ENCODE results near the gene NFIX.
A peak's percentile ranks its signal among the peaks of the same experiment; 100 is the strongest.
"Not testable (repeated sequence)": the region's sequence is repeated elsewhere in the genome, so short reads cannot be mapped to it uniquely, and the experiment has no call there.

NFIX gene

DNA sequence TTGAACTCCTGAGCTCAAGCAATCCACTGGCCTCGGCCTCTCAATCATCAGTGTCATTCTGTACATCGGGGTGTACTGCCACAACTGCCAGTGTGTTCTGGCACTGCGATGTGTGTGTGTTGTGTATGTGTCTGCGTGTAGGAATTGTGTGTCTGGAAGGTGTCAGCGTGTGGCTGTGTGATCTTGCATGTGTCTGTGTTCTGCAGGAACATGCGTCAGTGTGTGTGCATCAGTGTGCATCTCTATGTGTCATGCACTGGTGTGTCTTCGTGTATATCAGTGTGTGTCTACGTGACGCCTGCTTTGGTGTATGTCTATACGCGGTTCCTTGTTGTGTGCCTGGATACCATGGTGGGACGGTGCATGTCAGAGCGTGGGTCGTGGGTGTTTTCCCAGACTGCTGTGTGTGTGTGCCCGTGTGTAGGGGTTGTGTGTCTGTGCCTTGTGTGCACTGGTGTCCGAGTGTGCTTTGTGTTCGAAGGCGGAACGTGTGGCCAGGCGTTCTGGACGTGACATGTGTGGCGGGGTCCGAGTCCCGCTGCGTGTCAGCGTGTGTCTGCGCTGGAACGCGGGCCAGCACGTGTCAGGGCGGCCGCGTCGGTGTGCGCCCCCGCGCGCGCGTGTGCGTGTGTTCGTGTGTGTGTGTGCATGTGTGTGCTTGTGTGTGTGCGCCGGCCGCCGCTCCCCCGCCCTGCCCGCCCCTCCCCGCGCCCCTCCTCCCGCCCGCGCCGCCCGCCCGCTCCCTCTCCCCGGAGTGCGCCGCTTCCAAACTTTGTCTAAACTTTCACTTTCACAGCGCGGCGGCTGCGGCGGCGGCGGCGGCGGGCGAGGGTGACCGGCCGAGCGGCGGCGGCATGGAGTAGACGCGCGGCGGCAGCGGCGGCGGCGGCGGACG, at the start of gene NFIX:
Gene NFIX, plus strand, starts transcription at position 775 of the 895 bp plus-strand sequence. CDS start 363 bp downstream, outside the sequence.
- DNase-seq, result peak; percentile 72

DNA sequence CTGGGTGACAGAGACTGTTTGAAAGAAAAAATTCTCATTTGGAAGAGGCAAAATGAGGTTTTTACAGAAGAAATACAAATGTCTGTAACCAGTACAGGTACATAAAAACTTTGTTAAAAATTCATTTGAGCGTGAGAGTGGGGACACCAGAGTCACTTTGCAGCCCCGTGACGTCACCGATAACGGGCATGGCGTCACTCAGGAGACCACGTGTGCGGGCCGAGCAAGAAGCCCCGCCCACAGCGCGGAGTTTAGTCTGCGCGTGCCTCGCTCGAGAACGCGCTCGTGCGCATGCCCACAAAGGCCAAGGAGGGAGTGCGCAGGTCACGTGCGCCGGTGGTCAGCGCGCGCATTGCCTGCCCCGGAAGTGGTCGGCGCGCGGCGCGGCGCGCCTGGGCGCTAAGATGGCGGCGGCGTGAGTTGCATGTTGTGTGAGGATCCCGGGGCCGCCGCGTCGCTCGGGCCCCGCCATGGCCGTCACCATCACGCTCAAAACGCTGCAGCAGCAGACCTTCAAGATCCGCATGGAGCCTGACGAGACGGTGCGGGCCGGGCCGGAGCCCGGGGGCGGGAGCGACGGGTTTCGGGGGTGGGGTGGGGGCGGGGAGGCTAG, 49.7 kb upstream of the NFIX start, which contains the start of gene RAD23A:
Gene RAD23A, plus strand, starts transcription at position 384 of the 613 bp plus-strand sequence. Its CDS starts 87 bp downstream, at position 471.
- peak; percentile 98 for DNase-seq

DNA sequence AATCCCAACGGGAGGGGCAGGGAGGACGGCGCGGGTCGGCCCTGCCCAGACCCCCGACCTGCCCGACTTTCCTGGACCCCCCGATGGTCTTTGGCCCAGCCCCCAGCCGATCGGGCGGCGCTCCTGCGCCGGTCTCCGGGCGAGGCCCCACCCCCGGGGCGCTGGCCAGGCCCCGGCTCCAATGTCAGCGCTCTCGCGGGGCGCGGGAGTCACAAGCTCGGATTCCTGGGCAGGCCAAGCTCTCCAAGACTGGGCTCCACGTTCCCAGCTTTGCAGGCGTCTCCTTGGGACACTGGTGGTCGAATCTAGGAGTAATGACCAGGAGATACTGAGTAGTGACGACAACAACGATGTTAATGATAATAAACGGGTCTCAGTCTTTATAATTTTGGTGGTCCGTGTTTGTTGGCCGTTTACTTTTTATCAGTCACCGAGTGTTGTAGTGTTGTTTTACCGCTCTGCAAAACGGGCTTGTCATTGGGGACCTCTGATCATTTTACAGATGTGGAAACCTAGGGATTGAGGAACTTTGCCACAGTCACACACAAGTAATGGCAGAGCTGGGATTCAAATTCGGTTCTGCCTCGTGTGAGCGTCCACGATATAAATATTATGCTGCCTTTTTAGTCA, 49.1 kb upstream of the NFIX start:
- DNase-seq, result peak; percentile 65

DNA sequence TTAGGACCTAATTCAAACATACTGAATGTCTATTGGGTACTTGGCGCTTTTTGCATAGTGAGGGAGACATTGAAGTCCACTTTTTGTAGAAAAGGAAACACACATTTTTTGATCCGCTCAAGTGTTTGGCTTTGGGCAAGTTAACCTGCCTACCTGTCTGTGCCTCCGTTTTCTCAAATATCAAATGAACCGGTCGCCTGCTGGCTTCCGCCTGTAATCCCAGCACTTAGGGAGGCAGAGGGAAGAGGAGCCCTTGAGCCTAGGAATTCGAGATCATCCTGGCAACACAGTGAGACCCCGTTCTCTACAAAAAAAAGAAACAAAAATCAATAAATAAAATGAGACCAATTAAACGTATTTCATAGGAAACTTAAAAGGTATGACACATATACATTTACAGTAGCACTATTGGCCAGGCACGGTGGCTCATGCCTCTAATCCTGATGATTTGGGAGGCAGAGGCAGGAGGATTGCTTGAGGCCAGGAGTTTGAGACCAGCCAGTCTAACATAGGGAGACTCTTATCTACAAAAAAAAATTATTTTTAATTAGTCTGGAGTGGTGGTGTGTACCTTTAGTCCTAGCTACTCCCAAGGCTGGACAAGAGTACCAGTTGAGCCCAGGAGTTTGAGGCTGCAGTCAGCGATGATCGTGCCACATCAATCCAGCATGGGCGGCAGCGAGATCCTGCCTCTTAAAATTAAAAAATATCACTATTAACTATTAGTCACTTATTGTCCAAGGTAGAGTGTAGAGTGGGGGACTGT, 48.4 kb upstream of the NFIX start:
- DNase-seq, result no peak

DNA sequence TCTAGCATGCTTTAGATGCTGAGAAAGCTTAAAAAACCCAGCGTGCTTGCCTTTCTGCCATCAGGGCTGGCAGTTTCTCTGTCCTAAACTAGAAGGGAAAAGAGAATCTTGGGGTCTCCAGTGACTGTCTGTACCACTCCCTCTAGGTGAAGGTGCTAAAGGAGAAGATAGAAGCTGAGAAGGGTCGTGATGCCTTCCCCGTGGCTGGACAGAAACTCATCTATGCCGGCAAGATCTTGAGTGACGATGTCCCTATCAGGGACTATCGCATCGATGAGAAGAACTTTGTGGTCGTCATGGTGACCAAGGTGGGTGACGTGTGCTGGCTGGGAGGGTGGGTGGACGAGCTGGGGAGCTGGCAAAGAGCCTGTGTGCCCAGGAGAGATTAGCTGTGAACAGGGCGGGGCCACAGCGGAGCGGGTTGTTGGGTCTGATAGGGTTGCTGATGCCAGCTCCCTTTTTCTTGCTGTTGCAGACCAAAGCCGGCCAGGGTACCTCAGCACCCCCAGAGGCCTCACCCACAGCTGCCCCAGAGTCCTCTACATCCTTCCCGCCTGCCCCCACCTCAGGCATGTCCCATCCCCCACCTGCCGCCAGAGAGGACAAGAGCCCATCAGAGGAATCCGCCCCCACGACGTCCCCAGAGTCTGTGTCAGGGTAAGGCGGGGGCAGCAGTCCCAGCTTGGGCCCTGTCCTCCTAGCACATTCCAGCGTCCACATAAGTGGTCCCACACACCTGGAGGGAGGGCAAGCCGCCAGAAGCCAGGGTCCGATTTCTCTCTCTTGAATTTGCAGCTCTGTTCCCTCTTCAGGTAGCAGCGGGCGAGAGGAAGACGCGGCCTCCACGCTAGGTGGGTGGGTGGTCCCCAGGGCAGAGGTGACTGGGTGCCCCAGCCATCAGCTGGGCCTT, 47.3 kb upstream of the NFIX start:
- no peak for DNase-seq

DNA sequence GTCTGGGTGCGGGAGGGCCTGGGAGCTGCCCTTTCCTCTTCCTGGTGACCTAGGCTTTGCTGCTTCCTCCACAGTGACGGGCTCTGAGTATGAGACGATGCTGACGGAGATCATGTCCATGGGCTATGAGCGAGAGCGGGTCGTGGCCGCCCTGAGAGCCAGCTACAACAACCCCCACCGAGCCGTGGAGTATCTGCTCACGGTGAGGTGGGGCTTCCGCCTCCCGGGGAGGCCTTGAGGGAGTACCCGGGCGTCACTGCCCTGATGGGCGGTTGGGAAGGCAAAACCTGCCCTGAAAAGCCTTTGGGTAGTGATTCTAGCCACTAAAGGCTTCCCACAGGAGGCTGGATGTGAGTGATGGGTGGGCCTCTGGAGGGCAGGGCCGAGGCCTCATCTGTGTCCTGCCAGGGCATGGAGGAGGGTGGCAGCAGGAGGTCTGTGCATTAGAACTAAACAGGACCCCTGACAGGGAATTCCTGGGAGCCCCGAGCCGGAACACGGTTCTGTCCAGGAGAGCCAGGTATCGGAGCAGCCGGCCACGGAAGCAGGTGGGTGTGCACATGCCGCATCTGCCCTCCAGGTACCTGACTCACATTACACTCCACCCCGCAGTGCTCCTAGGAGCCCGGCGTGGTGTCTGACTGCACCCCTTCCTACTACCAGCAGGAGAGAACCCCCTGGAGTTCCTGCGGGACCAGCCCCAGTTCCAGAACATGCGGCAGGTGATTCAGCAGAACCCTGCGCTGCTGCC, 46.5 kb upstream of the NFIX start:
- no peak for DNase-seq

DNA sequence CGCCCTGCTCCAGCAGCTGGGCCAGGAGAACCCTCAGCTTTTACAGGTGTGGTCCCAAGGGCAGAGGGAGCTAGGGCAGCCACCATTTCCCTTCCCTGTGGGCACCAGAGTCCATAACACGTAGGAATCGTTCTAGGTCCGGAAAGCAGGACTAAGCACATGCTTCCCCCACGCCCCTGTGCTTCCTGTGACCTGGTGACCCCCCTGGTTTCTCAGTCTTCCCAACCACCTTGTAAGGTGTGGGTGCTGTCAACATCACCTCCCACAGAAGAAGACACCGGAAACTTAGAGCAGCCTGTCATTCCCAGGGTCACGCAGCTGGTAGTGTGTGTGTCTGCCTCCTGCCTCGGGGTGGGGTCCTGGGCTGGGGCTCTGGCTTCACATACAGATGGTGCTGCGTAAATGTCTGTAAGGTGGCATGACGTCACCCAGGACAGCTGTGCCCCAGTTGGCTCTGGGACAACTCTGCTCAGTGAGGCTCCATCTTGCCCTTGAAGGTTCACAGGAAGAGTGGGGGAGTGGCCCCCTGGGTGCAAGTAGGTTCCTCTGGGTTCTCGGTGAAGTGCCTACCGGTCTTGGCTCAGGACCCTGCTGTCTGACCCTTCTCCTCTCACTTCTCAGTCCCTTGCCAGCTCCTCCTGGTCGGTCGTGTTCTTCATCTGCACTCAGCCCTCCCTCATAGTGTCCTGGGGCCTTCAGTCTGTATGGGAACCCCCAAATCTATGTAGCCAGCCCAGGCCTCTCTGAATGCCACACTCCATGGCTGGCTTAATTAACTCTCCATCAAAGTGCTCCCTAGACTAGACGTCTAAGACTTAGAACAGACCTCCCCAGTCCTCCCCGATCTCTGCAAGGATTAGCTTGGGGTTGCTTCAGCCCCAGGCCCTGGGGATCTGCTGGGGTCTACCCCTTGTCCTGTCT, 45.7 kb upstream of the NFIX start:
- DNase-seq, result no peak

DNA sequence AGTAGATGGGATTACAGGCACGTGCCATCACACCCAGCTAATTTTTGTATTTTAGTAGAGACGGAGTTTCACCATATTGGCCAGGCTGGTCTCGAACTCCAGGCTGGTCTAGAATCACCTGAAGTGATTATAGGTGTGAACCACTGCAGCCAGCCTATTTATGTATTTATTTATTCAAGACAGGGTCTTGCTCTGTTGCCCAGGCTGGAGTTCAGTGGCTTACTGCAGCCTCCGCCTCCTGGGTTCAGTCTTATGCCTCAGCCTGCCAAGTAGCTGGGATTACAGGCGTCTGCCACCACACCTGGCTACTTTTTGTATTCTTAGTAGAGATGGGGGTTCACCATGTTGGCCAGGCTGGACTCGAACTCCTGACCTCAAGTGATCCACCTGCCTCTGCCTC, 43.2 kb upstream of the NFIX start:
- DNase-seq, result not testable (repeated sequence)

DNA sequence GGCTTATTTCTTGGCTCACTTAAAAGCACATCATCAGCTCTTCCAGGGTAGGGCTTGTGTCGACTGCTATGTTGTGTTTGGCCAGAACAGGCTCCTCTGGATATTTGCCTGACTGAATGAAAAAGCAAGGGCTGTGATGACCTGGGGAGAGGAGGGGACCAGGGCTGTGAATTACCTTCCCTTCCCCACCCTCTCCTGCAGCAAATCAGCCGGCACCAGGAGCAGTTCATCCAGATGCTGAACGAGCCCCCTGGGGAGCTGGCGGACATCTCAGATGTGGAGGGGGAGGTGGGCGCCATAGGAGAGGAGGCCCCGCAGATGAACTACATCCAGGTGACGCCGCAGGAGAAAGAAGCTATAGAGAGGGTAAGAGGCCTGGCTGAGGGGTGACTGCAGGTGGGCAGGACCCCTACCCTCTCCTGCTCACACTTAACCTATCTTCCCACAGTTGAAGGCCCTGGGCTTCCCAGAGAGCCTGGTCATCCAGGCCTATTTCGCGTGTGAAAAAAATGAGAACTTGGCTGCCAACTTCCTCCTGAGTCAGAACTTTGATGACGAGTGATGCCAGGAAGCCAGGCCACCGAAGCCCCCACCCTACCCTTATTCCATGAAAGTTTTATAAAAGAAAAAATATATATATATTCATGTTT, 42.7 kb upstream of the NFIX start:
- no peak for DNase-seq

DNA sequence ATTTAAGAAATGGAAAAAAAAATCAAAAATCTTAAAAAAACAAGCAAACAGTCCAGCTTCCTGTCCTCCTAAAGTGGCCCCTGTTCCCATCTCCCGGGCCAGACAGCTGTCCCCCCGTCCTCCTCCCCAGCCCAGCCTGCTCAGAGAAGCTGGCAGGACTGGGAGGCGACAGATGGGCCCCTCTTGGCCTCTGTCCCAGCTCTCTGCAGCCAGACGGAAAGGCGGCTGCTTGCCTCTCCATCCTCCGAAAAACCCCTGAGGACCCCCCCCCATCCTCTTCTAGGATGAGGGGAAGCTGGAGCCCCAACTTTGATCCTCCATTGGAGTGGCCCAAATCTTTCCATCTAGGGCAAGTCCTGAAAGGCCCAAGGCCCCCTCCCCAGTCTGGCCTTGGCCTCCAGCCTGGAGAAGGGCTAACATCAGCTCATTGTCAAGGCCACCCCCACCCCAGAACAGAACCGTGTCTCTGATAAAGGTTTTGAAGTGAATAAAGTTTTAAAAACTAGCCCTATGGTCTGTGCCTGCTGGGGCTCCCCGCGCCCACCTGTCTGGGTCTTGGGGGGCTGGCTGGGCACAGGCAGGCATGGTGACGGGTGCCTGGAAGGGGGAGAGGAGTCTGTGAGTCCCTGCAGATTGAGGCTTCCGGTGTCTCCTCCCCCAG, 42.0 kb upstream of the NFIX start:
- no peak for DNase-seq

DNA sequence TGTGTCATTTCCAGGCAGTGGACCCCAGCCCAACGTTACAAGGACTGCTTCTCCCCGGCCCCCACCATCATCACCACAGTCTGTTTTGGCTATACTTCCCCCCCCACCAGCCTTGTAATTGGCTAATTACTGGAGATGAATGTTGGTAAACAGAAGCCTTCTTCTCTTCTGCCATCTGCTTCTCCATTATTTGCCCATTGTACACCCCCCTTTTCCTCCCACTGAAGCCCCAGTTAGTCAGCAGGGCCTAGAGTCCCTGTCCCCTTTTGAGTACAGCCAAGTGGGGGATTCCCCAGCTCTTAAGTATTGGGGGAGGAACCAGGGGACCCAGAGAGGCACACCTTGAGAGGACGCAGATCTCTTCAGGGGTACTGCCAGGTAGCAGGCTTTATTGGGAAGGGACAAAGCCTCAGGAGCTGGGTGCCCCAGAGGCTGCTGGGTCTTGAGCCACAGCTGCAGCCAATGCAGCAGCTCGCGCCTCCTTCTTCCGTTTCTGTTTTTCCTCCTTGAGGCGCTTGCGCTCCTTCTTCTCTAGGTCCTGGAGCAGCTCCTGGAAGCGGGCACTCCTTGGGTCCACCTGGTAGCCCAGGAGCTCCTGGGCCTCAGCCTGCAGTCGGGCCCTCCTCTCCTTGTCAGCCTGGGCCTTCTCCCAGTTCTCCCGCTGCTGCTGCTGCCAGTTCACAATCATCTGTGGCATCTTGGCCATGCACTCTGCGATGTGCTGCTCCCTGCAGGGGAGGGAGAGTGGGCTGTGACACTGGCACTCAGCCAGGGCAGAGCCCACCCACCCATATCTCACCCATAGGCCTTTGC, 41.3 kb upstream of the NFIX start:
- no peak for DNase-seq

DNA sequence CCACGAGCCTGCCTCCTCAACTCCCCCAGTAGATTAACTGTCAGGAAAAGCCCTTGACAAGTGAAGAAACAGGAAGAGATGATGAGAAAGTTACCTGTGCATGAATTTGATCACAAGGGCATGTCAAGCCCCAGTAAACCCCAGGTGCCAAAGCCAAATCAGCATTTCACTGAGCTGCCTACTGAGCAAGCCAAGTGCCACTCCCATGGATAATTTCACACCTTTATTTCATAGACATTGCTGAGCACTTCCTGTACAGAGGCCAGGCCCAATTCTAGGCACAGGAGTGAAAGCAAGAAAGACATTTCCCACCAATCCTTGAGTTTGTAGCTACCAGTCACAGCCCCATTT, 40.7 kb upstream of the NFIX start:
- no peak for DNase-seq

DNA sequence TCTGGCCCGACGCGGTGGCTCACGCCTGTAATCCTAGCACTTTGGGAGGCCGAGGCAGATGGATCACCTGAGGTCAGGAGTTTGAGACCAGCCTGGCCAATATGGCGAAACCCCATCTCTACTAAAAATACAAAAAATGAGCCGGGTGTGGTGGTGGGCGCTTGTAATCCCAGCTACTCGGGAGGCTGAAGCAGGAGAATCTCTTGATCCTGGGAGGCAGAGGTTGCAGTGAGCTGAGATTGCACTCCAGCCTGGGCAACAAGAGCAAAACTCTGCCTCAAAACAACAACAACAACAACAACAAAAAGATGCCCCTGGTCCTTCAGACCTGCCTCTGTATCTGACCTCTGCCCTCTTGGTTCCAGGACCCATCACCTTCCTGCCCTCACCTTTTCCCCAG, 39.7 kb upstream of the NFIX start:
- DNase-seq, result not testable (repeated sequence)

DNA sequence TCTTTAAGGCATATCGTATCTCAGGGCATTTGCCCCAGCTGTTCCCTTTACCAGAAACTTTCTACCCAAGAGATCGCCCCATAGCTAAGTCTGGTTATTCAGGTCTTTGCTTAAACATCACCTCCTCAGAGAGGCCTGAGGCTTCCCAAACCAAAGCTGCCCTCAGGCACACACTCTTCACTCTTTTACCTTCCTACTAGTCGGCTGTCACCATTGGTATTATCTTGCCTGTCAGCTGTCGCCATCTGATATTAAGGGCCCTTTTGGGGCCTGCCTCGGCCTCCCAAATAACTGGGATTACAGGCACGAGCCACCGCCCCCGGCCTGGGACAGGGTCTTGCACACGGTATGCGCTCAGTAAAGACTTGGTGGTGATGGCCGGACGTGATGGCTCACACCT, 39.3 kb upstream of the NFIX start:
- DNase-seq, result no peak

DNA sequence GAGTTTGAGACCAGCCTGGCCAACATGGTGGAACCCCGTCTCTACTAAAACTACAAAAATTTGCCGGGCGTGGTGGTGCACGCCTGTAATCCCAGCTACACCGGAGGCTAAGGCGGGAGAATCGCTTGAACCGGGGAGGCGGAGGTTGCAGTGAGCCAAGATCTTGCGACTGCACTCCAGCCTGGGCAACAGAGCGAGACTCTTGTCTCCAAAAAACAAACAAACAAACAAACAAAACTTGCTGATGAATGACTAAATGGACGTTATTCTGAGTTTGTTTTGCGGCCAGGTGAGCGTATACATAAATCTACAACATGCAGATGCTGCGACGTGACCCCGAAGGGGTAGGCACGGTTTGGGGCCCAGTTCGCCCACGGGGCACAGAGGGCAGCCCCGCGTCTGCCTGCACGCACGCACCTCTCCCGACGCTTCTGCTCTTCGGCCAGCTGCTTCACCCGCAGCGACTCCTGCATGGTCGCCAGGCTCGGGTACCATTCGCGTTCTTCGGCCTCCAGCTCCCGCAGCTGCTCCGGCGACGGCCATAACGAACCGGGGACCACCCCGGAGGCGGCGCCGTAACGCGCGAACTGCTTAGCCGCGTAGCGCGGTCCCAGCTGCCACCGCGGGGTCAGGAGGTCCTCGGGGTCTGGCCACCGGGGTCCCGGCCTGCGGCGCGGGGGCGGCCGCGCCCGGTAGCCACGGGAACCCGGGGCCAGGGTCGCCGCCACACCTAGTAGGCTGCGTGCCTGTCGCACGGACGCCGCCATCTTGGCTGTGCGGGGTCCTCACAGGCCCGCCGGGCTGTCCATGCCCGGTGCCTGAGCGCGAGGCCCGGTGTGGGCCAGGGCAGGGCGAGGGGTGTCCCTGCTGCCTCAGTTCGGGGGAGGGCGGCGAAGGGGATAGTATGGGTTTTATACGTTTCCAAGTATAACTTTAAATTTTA, 38.6 kb upstream of the NFIX start, which contains the start of gene GADD45GIP1:
Gene GADD45GIP1, minus strand, starts transcription at position 778 of the 943 bp plus-strand sequence. Its CDS starts 11 bp downstream, at position 767.
- peak; percentile 89 for DNase-seq

DNA sequence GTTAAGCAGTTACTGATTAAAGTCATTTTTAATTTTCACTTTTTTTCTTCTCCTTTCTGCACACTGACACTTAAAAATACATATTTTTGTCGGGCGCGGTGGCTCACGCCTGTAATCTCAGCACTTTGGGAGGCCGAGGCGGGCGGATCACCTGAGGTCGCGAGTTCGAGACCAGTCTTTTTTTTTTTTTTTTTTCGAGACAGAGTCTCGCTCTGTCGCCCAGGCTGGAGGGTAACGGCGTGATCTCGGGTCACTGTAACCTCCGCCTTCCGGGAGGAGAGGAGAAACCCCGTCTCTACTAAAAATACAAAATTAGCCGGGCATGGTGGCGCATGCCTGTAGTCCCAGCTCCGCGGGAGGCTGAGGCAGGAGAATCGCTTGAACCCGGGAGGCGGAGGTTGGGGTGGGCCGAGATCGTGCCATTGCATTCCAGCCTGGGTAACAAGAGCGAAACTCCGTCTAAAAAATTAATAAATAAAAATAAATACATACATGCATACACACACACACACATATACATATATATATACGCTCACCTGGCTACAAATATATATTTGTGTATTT, 37.8 kb upstream of the NFIX start:
- not testable (repeated sequence) for DNase-seq
